Gastroesophageal sphincter (tissue), 4 donors: ENCODE results near the gene NLRP1. TPM values are rescaled to one million over a fixed set of nuclear protein-coding genes. Genes with fewer than 3 reads are reported as not detected.
"Not testable (repeated sequence)": the region's sequence is repeated elsewhere in the genome, so short reads cannot be mapped to it uniquely, and the experiment has no call there.

Experiments
- ATAC-seq: fragments of 150-250 bp; one replicate; pipeline ENCODE4 v1.9.1; 2016; ENCODE audit warnings: mild to moderate bottlenecking, moderate library complexity
- H3K27ac ChIP-seq, 4 donors: fragments of 200-600 bp; sonication (generic) in 3 of 4; 1 replicate in 3 of 4; 2 replicates in 1 of 4; pipeline ENCODE4 v1.5.1; 2016 to 2019
- H3K27me3 ChIP-seq: fragments of 200-600 bp; sonication (generic); one replicate; pipeline ENCODE4 v1.5.1; 2019
- H3K36me3 ChIP-seq, 2 donors: fragments of 200-600 bp; sonication (generic); one replicate each; pipeline ENCODE4 v1.5.1; 2019; ENCODE audit warnings: control low read depth in 1 of 2
- H3K4me1 ChIP-seq, 3 donors: fragments of 200-600 bp; sonication (generic); 1 replicate in 2 of 3; 2 replicates in 1 of 3; pipeline ENCODE4 v1.5.1; 2016 to 2019; ENCODE audit warnings: control low read depth in 2 of 3
- H3K4me3 ChIP-seq, 2 donors: fragments of 200-600 bp; sonication (generic); one replicate each; pipeline ENCODE4 v1.5.1; 2019; ENCODE audit warnings: mild to moderate bottlenecking in 1 of 2, moderate library complexity in 1 of 2
- H3K9me3 ChIP-seq, 3 donors: fragments of 200-600 bp; sonication (generic); one replicate each; pipeline ENCODE4 v1.5.1; 2017 to 2019; ENCODE audit warnings: control low read depth in 2 of 3
- CTCF ChIP-seq, 4 experiments: fragments of 200-600 bp in 2 of 4; fragments of 450-650 bp in 2 of 4; sonication (generic) in 1 of 4; IDR thresholded peaks; one replicate each; pipeline ENCODE4 v1.5.1; 2017 to 2019; ENCODE audit warnings: antibody characterized with exemption in 4 of 4, mild to moderate bottlenecking in 2 of 4, moderate library complexity in 2 of 4
- EP300 ChIP-seq: sonication (generic); formaldehyde crosslinking; IDR thresholded peaks from one replicate; pipeline ENCODE4 v1.6.1; 2017; ENCODE audit warnings: antibody characterized with exemption, mild to moderate bottlenecking
- POLR2A ChIP-seq, 2 donors: fragments of 450-650 bp; IDR thresholded peaks; one replicate each; pipeline ENCODE4 v1.6.1; 2017; ENCODE audit warnings: antibody characterized with exemption in 2 of 2, mild to moderate bottlenecking in 2 of 2, moderate library complexity in 1 of 2
- POLR2AphosphoS5 ChIP-seq: sonication (generic); formaldehyde crosslinking; IDR thresholded peaks from one replicate; pipeline ENCODE4 v1.6.1; 2017; ENCODE audit warnings: antibody characterized with exemption
- WGBS, 2 donors: methylation state at CpG; one replicate each; pipeline ENCODE4 v1.1.5; 2018; ENCODE audit warnings: low coverage in 1 of 2; 5-methylcytosine and 5-hydroxymethylcytosine counted together
- total RNA-seq, 4 donors: library from RNA; depleted of rRNA; stranded (reverse); fragments of >200 nt; gene quantifications; one replicate each; pipeline ENCODE4 v1.1.0, GENCODE V29; 2016

NLRP1 gene
- total RNA-seq, 4 donors from 2014 or later: 8.2 to 26.0 (median 19.6) TPM

- peaks cover 0 to 32% (median 19%) of the 10 kb centered on the region in 3 donors for H3K4me1 ChIP-seq
- H3K36me3 ChIP-seq: peaks cover 0 to 11% of the 10 kb centered on the region in 2 donors
- H3K9me3 ChIP-seq: no peaks in the 10 kb centered on the region
- no peaks in the 10 kb centered on the region for H3K27me3 ChIP-seq
- TF ChIP-seq CTCF (IDR thresholded peaks at IDR 0.05) (no peak), POLR2AphosphoS5 (no peak), EP300 (no peak), POLR2A (IDR thresholded peaks at IDR 0.05) (no peak)
- WGBS, 2 donors: 24 to 33% methylated on average over 1 to 2 of the region's 3 CpGs
- H3K4me3 ChIP-seq: no peak overlapping the region
- no peak for ATAC-seq
- H3K27ac ChIP-seq: no peak overlapping the region
Measured at GRCh38 chr17:5580969-5581368, 3.3 kb downstream of the NLRP1 start.

- Histone ChIP-seq H3K27ac (no peak overlapping the region), H3K27me3 (no peaks in the 10 kb centered on the region), H3K36me3 (peaks cover 0 to 11% of the 10 kb centered on the region in 2 donors), H3K4me3 (no peak overlapping the region), H3K9me3 (no peaks in the 10 kb centered on the region), H3K4me1 (peaks cover 0 to 27% (median 15%) of the 10 kb centered on the region in 3 donors)
- ATAC-seq: no peak
- TF ChIP-seq POLR2A (IDR thresholded peaks at IDR 0.05) (no peak), EP300 (no peak), CTCF (IDR thresholded peaks at IDR 0.05) (no peak), POLR2AphosphoS5 (no peak)
Measured at GRCh38 chr17:5580367-5580766, 3.9 kb downstream of the NLRP1 start.

- H3K27me3 ChIP-seq, H3K9me3 ChIP-seq, H3K4me3 ChIP-seq, ATAC-seq, H3K27ac ChIP-seq: not testable (repeated sequence)
- WGBS, 2 donors: 71 to 92% methylated on average over 2 to 3 of the region's 4 CpGs
- Histone ChIP-seq H3K4me1 (peaks cover 0 to 17% (median 8%) of the 10 kb centered on the region in 3 donors), H3K36me3 (peaks cover 0 to 13% of the 10 kb centered on the region in 2 donors)
Measured at GRCh38 chr17:5578768-5579167, 5.5 kb downstream of the NLRP1 start.

GRCh38 chr17:5573017-5573416 lies 11.3 kb downstream of the NLRP1 start:
- ATAC-seq, H3K4me3 ChIP-seq, H3K27ac ChIP-seq, H3K4me1 ChIP-seq: not testable (repeated sequence)
- peaks cover 0 to 30% (median 2%) of the 10 kb centered on the region in 3 donors for H3K9me3 ChIP-seq
- peaks cover 20% of the 10 kb centered on the region for H3K27me3 ChIP-seq
- H3K36me3 ChIP-seq: peaks cover 0 to 13% of the 10 kb centered on the region in 2 donors
- WGBS, 2 donors: 95% methylated on average over 4 of the region's 7 CpGs; no CpG with 5 or more reads in 1 of the 2 donors

- Histone ChIP-seq H3K4me3 (no peak overlapping the region), H3K27ac (no peak overlapping the region), H3K4me1 (no peaks in the 10 kb centered on the region), H3K36me3 (peaks cover 0 to 13% of the 10 kb centered on the region in 2 donors), H3K27me3 (peaks cover 20% of the 10 kb centered on the region), H3K9me3 (peaks cover 0 to 30% (median 2%) of the 10 kb centered on the region in 3 donors)
- TF ChIP-seq CTCF (IDR thresholded peaks at IDR 0.05): no peak
- TF ChIP-seq POLR2AphosphoS5: no peak
- no peak for TF ChIP-seq EP300
- no peak for TF ChIP-seq POLR2A (IDR thresholded peaks at IDR 0.05)
- WGBS, 2 donors: 93 to 100% methylated on average over 1 of the region's 1 CpG
- ATAC-seq: no peak
Measured at GRCh38 chr17:5571281-5571680, 13.0 kb downstream of the NLRP1 start.

- no peak for ATAC-seq
- no peak for TF ChIP-seq CTCF (IDR thresholded peaks at IDR 0.05)
- no peak for TF ChIP-seq POLR2A (IDR thresholded peaks at IDR 0.05)
- TF ChIP-seq POLR2AphosphoS5: no peak
- no peak for TF ChIP-seq EP300
- Histone ChIP-seq H3K27me3 (peaks cover 8% of the 10 kb centered on the region), H3K36me3 (no peaks in the 10 kb centered on the region), H3K4me3 (no peak overlapping the region), H3K27ac (no peak overlapping the region), H3K9me3 (peaks cover 0 to 9% (median 0%) of the 10 kb centered on the region in 3 donors), H3K4me1 (no peaks in the 10 kb centered on the region)
- 62 to 85% methylated on average over 2 of the region's 2 CpGs for WGBS, 2 donors
Measured at GRCh38 chr17:5565808-5566207, 18.5 kb downstream of the NLRP1 start.
